Occipital lobe (tissue), 2 donors: Measurements from ENCODE around the gene FBXL16. TPM values are rescaled to one million over a fixed set of nuclear protein-coding genes. Genes with fewer than 3 reads are reported as not detected.

Experiments used
- DNase-seq: peaks from one replicate; lab custom pipeline; 2025; lab: John Stamatoyannopoulos, UW
- total RNA-seq: library from RNA; depleted of rRNA; stranded (reverse); fragments of >200 nt; gene quantifications from one replicate; pipeline ENCODE4 v1.2.3, GENCODE V29; 2014

FBXL16 gene
- total RNA-seq, 1 donor from 2014 or later, result 3.7 TPM

GRCh38 chr16:643050-643368 is 62.6 kb downstream of the FBXL16 start:
- no peak for DNase-seq

Other genes starting within 250 kb of the FBXL16 start
- 10.3 TPM for gene CAPN15, start 178.1 kb downstream of the FBXL16 start, total RNA-seq
- not detected for gene PRR35, start 145.4 kb downstream of the FBXL16 start, total RNA-seq
- gene NHLRC4, start 138.8 kb downstream of the FBXL16 start, total RNA-seq, result 0.31 TPM
- gene PIGQ, start 135.8 kb downstream of the FBXL16 start, total RNA-seq, result 18.1 TPM
- gene RAB40C, start 115.7 kb downstream of the FBXL16 start, total RNA-seq, result 24.2 TPM
- gene WFIKKN1, start 74.8 kb downstream of the FBXL16 start, total RNA-seq, result 0.47 TPM
- 25.3 TPM for gene METTL26, start 69.5 kb downstream of the FBXL16 start, total RNA-seq
- gene MCRIP2, start 64.0 kb downstream of the FBXL16 start, total RNA-seq, result 8.9 TPM
- 7.2 TPM for gene WDR90, start 56.4 kb downstream of the FBXL16 start, total RNA-seq
- 20.9 TPM for gene RHOT2, start 37.7 kb downstream of the FBXL16 start, total RNA-seq
- 1.4 TPM for gene RHBDL1, start 30.1 kb downstream of the FBXL16 start, total RNA-seq
- gene STUB1, start 25.4 kb downstream of the FBXL16 start, total RNA-seq, result 49.9 TPM
- 14.3 TPM for gene JMJD8, start 21.5 kb downstream of the FBXL16 start, total RNA-seq
- gene WDR24, start 15.4 kb downstream of the FBXL16 start, total RNA-seq, result 3.0 TPM
- 16.7 TPM for gene METRN, start 9.3 kb upstream of the FBXL16 start, total RNA-seq
- 11.5 TPM for gene ANTKMT, start 15.3 kb upstream of the FBXL16 start, total RNA-seq
- 4.2 TPM for gene CCDC78, start 20.6 kb upstream of the FBXL16 start, total RNA-seq
- gene HAGHL, start 21.3 kb upstream of the FBXL16 start, total RNA-seq, result 7.0 TPM
- 48.8 TPM for gene CIAO3, start 35.2 kb upstream of the FBXL16 start, total RNA-seq
- not detected for gene MSLN, start 54.9 kb upstream of the FBXL16 start, total RNA-seq
- 11.2 TPM for gene RPUSD1, start 82.6 kb upstream of the FBXL16 start, total RNA-seq
- 8.9 TPM for gene CHTF18, start 82.8 kb upstream of the FBXL16 start, total RNA-seq
- not detected for gene GNG13, start 94.9 kb upstream of the FBXL16 start, total RNA-seq